Putamen (tissue), 1 donor: Measurements from ENCODE around the gene ANKRD18B.
"Not testable (repeated sequence)": the region's sequence is repeated elsewhere in the genome, so short reads cannot be mapped to it uniquely, and the experiment has no call there.

Experiments
- DNase-seq: peaks from one replicate; pipeline ENCODE4 v3.0.0-alpha.2; 2016; ENCODE audit warnings: low spot score

ANKRD18B gene

DNA sequence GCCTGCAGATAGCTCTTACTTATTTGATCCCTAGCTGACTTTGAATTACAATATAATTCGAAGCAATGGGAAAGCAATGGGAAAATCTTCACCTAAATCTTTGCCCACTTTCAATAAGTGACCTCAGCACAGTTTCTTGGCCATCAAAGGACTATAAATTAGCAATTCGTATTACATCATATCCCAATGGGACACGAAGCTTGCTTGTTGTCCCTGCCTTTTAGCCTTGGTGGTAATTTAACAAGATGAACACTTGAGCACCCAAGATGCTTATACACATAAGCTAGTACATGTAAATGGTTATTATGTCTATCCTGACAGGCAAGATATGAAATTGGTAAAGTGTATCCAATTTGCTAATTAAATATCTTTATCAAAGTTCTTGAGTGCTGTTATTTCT lies 9.9 kb downstream of the ANKRD18B start:
- not testable (repeated sequence) for DNase-seq

DNA sequence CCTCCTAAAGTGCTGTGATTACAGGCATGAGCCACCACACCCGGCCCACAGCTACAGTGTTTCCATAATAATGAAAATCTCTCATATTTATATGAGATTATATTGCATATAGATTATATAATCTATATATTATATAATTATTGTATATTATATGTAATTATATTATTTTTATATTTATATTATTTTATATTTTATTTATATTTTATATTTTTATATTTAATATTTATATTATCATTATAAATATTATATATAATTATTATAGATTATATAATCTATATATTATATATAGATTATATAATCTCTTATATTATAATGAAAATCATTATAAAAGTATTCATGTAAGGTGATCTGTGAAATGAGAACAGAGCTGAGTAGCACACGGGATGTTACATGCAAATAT lies 11.5 kb downstream of the ANKRD18B start:
- DNase-seq: no peak

DNA sequence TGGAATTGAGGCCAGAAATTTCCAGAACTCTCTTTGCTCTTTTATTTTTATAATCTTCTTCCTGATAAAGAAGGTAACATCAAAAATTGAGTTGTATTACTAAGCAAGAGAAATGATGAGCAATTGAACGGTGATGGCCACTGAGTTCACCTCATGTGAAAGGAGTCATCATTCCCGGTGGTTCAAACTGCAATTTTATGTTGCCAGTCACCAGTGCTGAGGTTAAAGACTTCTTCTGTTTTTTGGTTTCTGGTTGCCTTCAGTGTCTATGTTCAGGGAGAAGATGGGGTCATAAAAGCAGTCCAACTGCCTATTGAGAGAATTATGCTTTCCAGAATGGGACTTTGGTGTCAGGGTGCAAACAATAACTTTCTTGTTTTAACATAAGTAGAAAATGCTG lies 19.4 kb downstream of the ANKRD18B start:
- not testable (repeated sequence) for DNase-seq

DNA sequence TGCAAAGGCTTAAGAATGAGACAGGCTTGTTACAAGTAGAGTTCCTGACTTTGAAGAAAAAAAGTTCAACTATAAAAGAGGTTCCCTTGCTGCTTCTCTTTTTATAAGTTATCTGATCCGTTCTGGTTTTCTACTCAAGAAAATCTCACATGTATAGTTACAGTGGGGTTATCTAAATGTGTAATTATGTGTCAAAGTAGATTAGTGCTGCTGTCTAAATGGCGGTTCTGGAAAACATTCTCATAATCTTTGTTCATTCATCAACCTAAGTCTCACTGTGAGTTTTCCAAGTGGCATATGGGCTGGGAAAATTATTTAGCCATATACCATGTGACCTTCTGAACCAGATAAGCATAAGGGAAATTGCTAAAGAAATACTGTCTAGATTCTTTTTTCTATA lies 21.7 kb downstream of the ANKRD18B start:
- DNase-seq: not testable (repeated sequence)

DNA sequence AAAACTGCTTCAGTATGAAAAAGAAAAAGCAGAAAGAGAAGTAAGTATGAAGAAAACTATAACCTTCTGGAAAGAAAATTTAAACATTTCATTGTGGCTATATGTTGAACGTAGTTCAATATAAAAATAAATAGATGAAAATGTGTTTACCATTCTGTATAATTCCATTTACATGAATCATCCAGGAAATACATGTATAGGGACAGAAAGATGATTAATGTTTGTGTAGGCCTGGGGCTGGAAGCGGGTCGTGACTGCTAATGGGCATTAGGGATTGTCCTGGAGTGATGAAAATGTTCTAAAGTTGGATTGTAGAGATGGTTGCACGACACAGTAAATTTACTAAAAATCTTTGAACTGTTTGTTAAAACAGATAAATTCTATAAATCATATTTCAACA lies 24.8 kb downstream of the ANKRD18B start:
- DNase-seq: not testable (repeated sequence)

DNA sequence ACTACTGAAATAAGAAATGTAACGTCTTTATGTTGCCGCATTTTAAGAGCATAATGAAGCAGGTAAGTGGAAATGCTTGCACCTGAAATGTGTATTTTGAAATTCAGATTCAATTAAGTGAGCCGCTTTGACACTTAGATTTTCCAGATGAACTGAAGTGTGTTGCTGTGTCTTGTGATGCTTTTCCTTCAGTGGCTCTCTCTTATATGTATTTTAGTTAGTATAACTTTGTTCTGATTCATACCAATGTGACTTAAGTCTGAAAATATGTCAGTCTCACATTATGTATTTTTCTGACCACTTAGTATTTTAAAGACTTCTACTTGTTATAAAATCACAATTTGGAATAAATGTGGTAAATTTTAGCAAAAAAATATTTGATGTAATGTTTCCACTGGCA lies 25.4 kb downstream of the ANKRD18B start:
- DNase-seq: not testable (repeated sequence)

DNA sequence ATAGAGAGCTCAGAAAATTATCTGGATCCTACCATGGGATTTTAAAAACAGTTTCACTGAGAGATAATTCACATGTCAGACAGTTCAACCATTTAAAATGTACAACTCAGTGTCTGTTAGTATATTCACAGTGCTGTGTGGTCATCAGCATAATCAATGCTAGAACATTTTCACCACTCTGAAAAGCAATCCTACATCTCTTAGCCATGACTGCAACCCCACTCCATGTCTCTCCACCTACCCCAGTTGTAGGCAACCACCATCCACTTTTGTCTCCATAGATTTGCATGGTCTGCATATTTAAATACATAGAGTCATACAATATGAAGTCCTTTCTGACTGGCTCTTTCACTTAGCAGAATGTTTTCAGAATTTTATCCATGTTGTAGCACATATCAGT lies 27.1 kb downstream of the ANKRD18B start:
- DNase-seq: not testable (repeated sequence)

DNA sequence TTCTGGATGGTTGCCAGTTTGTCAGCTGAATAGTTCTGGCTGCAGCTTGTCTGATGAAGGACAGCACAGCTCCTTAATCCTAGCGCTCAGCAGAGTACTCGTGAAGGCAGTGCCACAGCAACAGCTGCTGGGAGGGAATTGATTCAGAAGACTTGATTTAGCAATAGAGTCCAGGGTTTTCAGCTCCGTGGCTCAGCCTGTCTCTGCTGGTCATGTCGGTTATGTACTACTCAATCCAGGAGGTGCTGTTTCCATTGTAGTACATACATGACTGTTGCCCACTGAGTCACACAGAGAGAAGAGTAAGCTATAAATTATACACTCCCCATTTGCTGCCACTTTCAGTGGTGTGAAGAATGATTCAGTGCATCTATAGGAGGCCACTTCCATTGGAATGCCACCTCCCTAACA lies 28.3 kb downstream of the ANKRD18B start:
- DNase-seq: not testable (repeated sequence)

DNA sequence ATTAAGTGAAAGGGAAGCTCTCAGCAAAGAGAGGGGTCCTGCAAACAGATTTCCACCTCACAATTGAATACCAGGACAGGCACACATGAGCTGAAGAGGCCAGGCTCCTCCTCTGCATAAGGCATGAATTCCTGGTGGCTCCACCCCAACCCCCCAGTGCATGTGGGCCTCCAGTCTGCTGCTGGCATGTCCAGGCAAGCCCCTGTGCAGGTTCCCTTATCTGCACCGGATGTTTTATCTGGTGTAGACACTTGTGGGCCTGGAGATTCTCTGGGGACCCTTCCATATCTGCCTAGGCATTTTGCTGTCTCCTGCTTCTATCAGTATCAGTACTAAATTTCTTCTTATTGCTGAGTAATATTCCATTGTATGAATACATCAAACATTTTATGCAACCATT lies 36.2 kb downstream of the ANKRD18B start:
- DNase-seq: not testable (repeated sequence)

DNA sequence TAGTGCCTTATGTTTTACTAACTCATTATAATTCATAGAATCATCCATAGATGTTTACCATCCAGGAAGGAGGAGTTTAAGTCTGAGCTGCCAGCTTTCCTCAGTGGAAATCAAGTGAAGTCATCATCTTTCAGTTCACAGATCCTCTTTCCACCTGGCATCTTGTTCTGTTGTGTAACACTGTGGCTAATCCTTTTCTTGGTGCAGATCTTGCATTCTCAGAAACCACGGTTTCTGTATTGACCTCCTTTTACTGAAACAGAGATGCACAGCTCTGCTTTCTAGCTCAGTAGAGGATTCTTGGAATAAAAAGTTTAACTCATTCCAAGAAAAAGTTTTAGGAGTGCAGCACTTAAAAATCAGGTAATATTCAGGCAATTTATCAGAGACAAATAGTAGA lies 38.1 kb downstream of the ANKRD18B start:
- DNase-seq: not testable (repeated sequence)

DNA sequence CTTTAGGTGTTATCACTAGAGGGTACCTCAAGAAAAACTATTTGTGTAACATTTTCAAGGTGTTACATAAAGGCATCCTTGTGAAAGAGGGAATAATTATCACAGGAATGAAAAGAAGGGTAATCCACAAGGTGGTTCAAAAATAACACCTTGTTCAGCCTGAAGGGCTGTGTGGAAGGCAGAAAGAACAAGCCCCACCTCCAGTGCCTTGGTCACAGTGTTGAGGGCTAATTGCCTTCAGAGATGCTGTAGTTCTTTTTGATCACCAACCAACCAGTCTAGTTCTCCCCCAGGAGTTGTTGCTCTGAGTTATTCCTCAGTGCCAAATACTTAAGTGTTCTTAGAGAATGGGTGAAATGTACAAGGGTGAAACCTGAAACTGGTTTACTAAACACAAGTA lies 43.7 kb downstream of the ANKRD18B start:
- DNase-seq: not testable (repeated sequence)

DNA sequence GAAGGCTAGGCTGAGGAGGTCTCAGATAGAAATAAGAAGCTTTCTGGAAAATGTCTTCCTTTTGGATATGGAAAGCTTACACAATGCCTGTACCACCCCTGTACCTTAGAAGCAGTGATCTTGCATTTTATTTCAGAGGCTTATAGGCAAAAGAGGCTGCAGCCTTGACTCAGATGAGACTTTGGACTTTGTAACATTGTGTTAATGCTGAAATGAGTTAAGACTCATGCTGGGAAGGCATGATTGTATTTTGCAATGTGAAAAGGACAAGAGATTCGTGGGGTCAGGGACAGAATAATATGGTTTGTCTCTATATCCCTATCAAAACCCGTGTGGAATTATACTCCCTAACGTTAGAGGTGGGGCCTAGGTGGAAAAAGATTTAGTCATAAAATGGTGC lies 53.7 kb downstream of the ANKRD18B start:
- DNase-seq: not testable (repeated sequence)

DNA sequence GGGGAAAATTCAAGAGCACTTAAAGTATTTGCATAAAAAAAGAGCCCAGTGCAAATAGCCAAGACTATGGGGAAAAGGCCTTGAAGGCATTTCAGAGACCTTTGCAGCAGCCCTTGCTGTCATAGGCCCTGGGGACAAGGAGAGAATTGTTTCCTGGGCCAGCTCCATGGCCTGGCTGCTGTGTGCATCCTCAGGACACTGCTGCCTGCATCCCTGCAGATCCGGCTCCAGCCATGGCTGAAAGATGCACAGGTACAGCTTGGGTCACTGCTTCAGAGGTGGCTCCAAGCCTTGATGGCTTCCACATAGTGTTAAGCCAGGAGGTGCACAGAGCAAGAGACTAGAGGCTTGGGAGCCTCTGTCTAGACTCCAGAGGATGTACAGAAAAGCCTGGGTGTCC lies 55.9 kb downstream of the ANKRD18B start:
- DNase-seq: not testable (repeated sequence)

DNA sequence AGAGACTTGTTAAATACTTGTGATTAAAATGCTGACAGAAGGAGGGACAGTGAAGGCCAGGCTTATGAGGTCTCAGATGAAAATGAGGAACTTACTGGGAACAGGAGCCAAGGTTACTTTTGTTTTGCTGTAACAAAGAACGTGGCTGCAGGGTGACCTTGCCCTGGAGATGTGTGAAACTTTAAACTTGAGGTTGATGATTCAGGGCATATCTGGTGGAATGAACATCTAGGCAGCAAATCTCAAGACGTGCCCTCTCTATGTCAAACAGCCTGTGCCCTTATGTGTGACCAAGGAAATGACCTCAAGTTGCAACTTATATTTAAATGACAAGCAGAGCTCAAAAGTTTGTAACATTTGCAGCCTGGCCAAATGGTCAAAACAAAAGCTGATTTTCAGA lies 58.6 kb downstream of the ANKRD18B start:
- DNase-seq: not testable (repeated sequence)

DNA sequence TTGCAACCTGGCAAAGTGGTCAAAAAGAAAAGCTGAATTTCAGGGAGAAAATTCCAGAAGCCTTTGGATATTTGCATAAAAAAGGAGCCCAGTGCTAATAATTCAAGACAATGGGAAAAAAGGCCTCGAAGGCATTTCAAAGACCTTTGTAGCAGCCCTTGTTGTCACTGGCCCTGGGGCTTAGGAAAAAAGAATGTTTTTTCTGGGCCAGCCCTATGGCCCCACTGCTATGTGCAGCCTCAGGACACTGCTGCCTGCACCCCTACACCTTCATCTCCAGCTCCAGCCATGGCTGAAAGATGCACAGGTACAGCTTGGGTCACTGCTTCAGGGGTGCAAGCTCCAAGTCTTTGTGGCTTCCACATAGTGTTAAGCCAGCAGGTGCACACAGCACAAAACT lies 62.1 kb downstream of the ANKRD18B start:
- not testable (repeated sequence) for DNase-seq

DNA sequence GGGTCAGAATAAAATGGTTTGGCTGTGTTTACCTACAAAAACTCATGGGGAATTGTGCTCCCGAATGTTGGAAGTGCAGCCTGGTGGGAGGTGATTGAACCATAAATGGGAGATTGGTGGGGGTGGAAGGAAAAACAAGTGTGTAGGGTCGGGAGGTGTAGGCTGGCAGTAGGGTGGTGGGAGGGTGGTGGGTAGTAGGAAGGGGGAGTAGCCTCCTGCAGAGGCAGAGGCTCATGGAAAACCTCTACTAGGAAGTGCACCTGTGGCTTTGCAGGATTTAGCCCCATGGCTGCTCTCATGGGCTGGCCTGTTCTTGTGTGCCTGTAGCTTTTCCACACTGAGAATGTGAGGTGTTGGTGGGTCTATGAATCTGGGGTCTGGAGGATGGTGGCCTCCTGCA lies 63.7 kb downstream of the ANKRD18B start:
- not testable (repeated sequence) for DNase-seq

DNA sequence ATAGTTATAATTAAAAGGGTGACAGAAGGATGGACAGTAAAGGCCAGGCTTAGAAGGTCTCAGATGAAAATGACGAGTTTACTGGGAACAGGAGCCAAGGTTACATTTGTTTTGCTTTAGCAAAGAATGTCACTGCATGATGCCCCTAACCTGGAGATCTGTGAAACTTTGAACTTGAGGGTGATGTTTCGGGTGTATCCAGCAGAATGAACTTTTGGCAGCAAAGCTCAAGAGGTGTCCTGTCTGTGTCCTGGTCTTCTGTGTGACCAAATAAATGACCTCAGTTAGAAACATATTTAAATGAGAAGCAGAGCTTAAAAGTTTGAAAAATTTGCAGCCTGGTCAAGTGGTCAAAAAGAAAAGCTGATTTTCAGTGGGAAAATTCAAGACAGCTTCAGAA lies 64.8 kb downstream of the ANKRD18B start:
- DNase-seq: not testable (repeated sequence)

DNA sequence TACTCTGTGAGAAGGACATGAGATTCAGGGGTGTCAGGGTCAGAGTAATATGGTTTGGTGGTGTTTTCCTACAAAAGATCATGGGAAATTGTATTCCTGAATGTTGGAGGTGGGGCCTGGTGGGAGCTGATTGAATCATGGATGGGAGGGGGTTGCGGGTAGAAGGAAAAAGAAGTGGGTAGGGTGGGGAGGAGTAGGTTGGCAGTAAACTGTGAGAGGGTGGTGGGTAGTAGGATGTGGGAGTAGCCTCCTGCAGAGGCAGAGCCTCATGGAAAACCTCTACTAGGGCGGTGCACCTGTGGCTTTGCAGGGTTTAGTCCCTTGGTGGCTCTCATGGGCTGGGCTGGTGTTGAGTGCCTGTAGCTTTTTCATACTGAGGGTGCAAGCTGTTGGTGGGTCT lies 66.8 kb downstream of the ANKRD18B start:
- not testable (repeated sequence) for DNase-seq

DNA sequence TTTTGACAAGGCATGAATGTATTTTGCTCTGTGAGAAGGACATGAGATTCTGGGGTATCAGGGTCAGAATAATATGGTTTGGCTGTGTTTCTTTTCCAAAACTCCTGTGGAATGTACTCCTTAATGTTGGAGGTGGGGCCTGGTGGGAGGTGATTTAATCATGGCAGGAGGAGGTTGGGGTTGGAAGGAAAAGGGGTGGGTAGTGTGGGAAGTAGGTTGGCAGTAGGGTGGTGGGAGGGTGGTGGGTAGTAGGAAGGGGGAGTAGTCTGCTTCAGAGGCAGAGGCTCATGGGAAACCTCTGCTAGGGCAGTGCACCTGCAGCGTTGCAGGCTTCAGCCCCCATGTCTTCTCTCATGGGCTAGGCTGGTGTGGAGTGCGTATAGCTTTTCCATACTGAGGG lies 72.9 kb downstream of the ANKRD18B start:
- not testable (repeated sequence) for DNase-seq

DNA sequence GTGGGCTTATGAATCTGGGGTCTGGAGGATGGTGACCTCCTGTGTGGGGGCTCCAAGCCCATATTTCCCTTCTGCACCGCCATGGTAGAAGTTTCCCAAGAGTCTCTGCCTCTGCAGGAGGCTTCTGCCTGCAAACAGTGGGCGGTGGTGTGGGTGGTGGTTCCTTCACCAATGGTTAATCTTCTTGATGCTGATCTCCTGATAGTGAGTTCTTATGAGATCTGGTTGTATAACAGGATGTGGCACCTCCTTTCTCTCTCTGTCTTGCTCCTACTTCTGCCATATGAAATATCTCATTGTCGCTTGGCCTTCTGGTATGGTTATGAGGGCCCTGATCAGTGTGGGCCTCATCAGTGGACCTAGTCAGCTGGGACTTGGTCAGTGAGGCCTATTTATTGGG lies 73.3 kb downstream of the ANKRD18B start:
- not testable (repeated sequence) for DNase-seq

DNA sequence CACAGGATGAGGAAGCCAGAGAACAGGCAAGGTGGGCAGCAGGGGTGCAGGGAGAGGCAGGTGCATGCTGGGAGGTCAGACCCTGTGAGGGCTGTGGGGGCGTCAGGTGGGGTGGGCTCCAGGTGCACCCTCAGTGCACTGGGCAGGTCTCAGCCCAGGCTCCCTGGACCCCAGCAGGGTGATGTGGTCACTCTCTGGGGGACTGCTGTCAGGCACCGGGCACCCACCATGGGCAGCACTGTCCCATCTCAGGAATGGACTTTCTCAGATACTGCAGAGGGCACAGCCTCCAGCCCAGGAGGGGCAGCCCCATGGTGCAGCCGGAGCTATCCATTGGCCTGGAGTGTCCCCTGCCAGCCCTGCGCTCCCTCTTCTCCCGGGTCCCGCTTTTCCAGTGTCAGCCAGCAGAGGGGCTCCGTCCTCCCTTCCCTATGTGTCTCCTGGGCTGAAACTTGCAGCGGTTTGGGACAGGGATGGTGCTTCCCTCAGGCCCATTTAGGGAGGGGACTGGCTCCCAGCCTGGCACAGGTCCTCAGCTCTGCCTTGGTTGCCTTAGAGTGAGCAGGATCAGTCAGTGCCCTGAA lies 74.8 kb downstream of the ANKRD18B start:
- not testable (repeated sequence) for DNase-seq

DNA sequence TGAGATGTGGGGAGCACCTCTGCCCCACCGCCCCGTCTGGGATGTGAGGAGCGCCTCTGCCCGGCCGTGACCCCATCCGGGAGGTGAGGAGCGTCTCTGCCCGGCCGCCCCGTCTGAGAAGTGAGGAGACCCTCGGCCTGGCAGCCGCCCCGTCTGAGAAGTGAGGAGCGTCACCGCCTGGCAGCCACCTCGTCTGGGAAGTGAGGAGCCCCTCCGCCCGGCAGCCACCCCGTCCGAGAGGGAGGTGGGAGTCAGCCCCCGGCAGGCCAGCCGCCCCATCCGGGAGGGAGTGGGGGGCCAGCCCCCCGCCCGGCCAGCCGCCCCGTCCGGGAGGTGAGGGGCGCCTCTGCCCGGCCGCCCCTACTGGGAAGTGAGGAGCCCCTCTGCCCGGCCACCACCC lies 76.9 kb downstream of the ANKRD18B start:
- not testable (repeated sequence) for DNase-seq

DNA sequence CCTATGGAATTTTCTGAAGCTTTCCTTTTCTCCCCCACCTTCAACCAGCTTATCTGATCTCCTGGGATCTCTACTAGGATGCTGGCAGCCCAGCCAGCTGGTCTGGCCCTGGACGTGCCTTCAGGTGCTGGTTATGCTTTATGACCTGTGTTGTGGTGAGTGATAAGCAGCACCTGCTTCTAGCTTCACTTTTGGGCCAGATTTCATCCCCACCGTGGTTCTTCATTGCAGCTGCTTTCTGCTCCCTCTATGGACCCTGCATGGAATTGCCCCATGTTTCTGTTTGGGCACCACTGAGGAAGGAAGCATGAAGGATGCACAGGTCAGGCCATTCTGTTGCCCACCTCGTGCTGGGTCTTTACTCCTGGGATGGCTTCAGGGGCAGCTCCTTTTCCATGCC lies 80.2 kb downstream of the ANKRD18B start:
- not testable (repeated sequence) for DNase-seq

DNA sequence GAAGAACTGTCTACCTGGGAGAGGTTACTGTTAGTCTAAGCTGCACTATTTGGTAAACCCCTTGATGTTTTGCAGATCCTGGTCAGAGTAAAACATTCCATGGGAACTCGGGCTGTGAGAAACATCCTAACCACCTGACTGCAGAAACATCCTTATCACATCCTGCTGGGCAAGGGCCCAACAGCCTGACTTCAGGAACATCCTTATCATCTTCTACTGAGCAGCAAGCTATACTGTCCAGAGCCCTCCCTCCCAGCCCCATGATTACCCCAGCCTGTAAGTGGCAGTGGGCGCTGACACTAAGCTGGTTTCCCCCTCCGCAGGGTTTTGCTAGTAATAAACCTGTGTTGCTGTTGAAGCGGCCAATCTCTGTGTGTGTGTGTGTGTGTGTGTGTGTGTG lies 80.9 kb downstream of the ANKRD18B start:
- not testable (repeated sequence) for DNase-seq
